GM19025 (cell line): ENCODE results near the gene ABHD5.

ENCODE experiments used
- ATAC-seq: cut with Tn5 transposase; IDR thresholded peaks from one replicate; pipeline ENCODE4 v1.9.1; 2021; ENCODE audit warnings: mild to moderate bottlenecking, low read depth, moderate library complexity; ENCODE audit not compliant: unreplicated experiment

ABHD5 gene

GRCh38 chr3:43753741-43754715, 63.3 kb downstream of the ABHD5 start:
- ATAC-seq = no peak

- no peak for ATAC-seq
Observed at GRCh38 chr3:43755516-43756200, 64.9 kb downstream of the ABHD5 start.

- no peak for ATAC-seq
Observed at GRCh38 chr3:43757666-43758321, 67.1 kb downstream of the ABHD5 start.

GRCh38 chr3:43758592-43759225, 68.0 kb downstream of the ABHD5 start:
- no peak for ATAC-seq

GRCh38 chr3:43759297-43759782, 68.6 kb downstream of the ABHD5 start:
- no peak for ATAC-seq

GRCh38 chr3:43759938-43760337, 69.2 kb downstream of the ABHD5 start:
- no peak for ATAC-seq

GRCh38 chr3:43760938-43761337, 70.2 kb downstream of the ABHD5 start:
- no peak for ATAC-seq

GRCh38 chr3:43762451-43762850, 71.7 kb downstream of the ABHD5 start:
- ATAC-seq = no peak

GRCh38 chr3:43764056-43764455, 73.3 kb downstream of the ABHD5 start:
- no peak for ATAC-seq

- ATAC-seq = no peak
Observed at GRCh38 chr3:43764471-43764870, 73.7 kb downstream of the ABHD5 start.

- no peak for ATAC-seq
Observed at GRCh38 chr3:43765521-43765971, 74.8 kb downstream of the ABHD5 start.

GRCh38 chr3:43766672-43767465, 76.1 kb downstream of the ABHD5 start:
- ATAC-seq = no peak

GRCh38 chr3:43768381-43768973, 77.7 kb downstream of the ABHD5 start:
- no peak for ATAC-seq

GRCh38 chr3:43769097-43769884, 78.6 kb downstream of the ABHD5 start:
- ATAC-seq = no peak

- no peak for ATAC-seq
Observed at GRCh38 chr3:43769885-43770425, 79.2 kb downstream of the ABHD5 start.

GRCh38 chr3:43770426-43771103, 79.8 kb downstream of the ABHD5 start:
- no peak for ATAC-seq

GRCh38 chr3:43771610-43772009, 80.9 kb downstream of the ABHD5 start:
- no peak for ATAC-seq
